ENCODE results near the gene GPR3.

Gene GPR3

GRCh38 chr1:27414091-27414490 is 21.7 kb downstream of the GPR3 start:
- H3K27ac ChIP-seq (replicated peaks) = no peak overlapping the region
- H3K27me3 ChIP-seq (ENCODE audit: insufficient read depth, poor library complexity, severe bottlenecking) = no peaks in the 10 kb centered on the region
- H3K4me3 ChIP-seq (replicated peaks; ENCODE audit: insufficient read depth, low read length) = no peak overlapping the region
- no peak for DNase-seq (ENCODE audit: low read depth in 1 of 2, low spot score in 1 of 2)
- no peak for TF ChIP-seq SPI1 (IDR thresholded peaks at IDR 0.05; ENCODE audit: borderline replicate concordance, low read depth)
- TF ChIP-seq, protein P1, sequence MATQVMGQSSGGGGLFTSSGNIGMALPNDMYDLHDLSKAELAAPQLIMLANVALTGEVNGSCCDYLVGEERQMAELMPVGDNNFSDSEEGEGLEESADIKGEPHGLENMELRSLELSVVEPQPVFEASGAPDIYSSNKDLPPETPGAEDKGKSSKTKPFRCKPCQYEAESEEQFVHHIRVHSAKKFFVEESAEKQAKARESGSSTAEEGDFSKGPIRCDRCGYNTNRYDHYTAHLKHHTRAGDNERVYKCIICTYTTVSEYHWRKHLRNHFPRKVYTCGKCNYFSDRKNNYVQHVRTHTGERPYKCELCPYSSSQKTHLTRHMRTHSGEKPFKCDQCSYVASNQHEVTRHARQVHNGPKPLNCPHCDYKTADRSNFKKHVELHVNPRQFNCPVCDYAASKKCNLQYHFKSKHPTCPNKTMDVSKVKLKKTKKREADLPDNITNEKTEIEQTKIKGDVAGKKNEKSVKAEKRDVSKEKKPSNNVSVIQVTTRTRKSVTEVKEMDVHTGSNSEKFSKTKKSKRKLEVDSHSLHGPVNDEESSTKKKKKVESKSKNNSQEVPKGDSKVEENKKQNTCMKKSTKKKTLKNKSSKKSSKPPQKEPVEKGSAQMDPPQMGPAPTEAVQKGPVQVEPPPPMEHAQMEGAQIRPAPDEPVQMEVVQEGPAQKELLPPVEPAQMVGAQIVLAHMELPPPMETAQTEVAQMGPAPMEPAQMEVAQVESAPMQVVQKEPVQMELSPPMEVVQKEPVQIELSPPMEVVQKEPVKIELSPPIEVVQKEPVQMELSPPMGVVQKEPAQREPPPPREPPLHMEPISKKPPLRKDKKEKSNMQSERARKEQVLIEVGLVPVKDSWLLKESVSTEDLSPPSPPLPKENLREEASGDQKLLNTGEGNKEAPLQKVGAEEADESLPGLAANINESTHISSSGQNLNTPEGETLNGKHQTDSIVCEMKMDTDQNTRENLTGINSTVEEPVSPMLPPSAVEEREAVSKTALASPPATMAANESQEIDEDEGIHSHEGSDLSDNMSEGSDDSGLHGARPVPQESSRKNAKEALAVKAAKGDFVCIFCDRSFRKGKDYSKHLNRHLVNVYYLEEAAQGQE (IDR thresholded peaks at IDR 0.05; ENCODE audit: insufficient replicate concordance, low read depth) = no peak
- TF ChIP-seq GABPA (IDR thresholded peaks at IDR 0.05; ENCODE audit: low read depth) = no peak
- TF ChIP-seq, protein P2, sequence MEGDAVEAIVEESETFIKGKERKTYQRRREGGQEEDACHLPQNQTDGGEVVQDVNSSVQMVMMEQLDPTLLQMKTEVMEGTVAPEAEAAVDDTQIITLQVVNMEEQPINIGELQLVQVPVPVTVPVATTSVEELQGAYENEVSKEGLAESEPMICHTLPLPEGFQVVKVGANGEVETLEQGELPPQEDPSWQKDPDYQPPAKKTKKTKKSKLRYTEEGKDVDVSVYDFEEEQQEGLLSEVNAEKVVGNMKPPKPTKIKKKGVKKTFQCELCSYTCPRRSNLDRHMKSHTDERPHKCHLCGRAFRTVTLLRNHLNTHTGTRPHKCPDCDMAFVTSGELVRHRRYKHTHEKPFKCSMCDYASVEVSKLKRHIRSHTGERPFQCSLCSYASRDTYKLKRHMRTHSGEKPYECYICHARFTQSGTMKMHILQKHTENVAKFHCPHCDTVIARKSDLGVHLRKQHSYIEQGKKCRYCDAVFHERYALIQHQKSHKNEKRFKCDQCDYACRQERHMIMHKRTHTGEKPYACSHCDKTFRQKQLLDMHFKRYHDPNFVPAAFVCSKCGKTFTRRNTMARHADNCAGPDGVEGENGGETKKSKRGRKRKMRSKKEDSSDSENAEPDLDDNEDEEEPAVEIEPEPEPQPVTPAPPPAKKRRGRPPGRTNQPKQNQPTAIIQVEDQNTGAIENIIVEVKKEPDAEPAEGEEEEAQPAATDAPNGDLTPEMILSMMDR (IDR thresholded peaks at IDR 0.05; ENCODE audit: insufficient read depth, low read length) = no peak
- no peak for TF ChIP-seq POLR2AphosphoS5 (IDR thresholded peaks at IDR 0.05; ENCODE audit: low read depth)

GRCh38 chr1:27416387-27417111 is 24.1 kb downstream of the GPR3 start:
- peak; percentile 55 to 75 for DNase-seq (ENCODE audit: low read depth in 1 of 2, low spot score in 1 of 2)
- Histone ChIP-seq H3K27ac (replicated peaks) (no peak overlapping the region), H3K27me3 (ENCODE audit: insufficient read depth, poor library complexity, severe bottlenecking) (no peaks in the 10 kb centered on the region), H3K4me3 (replicated peaks; ENCODE audit: insufficient read depth, low read length) (no peak overlapping the region)
- TF ChIP-seq, protein P2 (IDR thresholded peaks at IDR 0.05; ENCODE audit: insufficient read depth, low read length) = peak; percentile 82
- TF ChIP-seq POLR2AphosphoS5 (IDR thresholded peaks at IDR 0.05; ENCODE audit: low read depth) (no peak), SPI1 (IDR thresholded peaks at IDR 0.05; ENCODE audit: borderline replicate concordance, low read depth) (peak; percentile 15; the same call in 1 of the 2 replicates), GABPA (IDR thresholded peaks at IDR 0.05; ENCODE audit: low read depth) (no peak)
- TF ChIP-seq, protein P1 (IDR thresholded peaks at IDR 0.05; ENCODE audit: insufficient replicate concordance, low read depth) = no peak

DNA sequence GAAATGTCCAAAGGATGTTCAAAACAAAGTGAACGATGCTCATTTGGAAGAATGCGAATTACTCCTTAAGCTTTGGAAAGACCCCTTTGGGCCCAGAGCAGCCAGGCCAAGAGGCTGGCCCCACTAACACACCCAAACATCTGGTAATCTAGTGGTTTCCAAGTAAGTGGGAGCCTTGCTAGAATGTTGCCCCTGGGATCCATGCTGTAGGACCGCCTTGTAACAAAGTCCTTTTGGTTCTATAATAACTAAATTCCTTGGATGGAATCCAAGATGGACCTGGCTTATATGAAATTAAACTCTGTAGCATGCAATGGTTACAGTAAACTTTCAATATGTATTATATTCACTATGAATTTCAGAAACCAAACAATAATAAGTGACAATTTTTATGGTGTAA is 25.3 kb downstream of the GPR3 start:
- H3K4me3 ChIP-seq (replicated peaks; ENCODE audit: insufficient read depth, low read length) = no peak overlapping the region
- H3K27me3 ChIP-seq (ENCODE audit: insufficient read depth, poor library complexity, severe bottlenecking) = no peaks in the 10 kb centered on the region
- no peak for TF ChIP-seq GABPA (IDR thresholded peaks at IDR 0.05; ENCODE audit: low read depth)
- TF ChIP-seq, protein P1 (IDR thresholded peaks at IDR 0.05; ENCODE audit: insufficient replicate concordance, low read depth) = no peak
- TF ChIP-seq, protein P2 (IDR thresholded peaks at IDR 0.05; ENCODE audit: insufficient read depth, low read length) = no peak
- TF ChIP-seq POLR2AphosphoS5 (IDR thresholded peaks at IDR 0.05; ENCODE audit: low read depth) = no peak
- TF ChIP-seq SPI1 (IDR thresholded peaks at IDR 0.05; ENCODE audit: borderline replicate concordance, low read depth) = no peak
- no peak overlapping the region for H3K27ac ChIP-seq (replicated peaks)
- DNase-seq (ENCODE audit: low read depth in 1 of 2, low spot score in 1 of 2) = no peak
